HG03571 (cell line): Measurements from ENCODE around the gene IFITM2.
A peak's percentile ranks its signal among the peaks of the same experiment; 100 is the strongest.
"Not testable (repeated sequence)": the region's sequence is repeated elsewhere in the genome, so short reads cannot be mapped to it uniquely, and the experiment has no call there.

Experiments
- ATAC-seq: cut with Tn5 transposase; IDR thresholded peaks from one replicate; pipeline ENCODE4 v1.9.1; 2021; ENCODE audit not compliant: unreplicated experiment

Gene IFITM2

DNA sequence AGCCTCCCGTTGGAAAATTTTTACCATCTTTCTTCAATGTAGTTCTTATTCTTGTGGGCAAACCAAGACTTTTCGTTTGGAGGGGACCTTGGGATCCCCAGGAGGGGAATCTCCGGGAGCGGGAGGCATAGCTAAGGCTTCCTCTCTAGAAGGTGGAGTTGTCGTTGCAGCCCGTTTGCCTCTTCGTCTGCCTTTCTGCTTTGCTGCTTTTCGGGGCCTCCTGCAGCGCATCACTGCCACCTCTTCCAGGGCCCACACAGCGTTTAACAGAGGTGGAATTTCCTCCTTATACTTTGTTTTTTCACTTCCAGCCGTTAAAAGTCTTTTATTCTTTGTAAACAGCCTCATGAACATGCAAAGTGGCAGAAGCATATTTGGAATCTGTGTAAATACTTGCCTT, 16.5 kb downstream of the IFITM2 start:
- no peak for ATAC-seq

DNA sequence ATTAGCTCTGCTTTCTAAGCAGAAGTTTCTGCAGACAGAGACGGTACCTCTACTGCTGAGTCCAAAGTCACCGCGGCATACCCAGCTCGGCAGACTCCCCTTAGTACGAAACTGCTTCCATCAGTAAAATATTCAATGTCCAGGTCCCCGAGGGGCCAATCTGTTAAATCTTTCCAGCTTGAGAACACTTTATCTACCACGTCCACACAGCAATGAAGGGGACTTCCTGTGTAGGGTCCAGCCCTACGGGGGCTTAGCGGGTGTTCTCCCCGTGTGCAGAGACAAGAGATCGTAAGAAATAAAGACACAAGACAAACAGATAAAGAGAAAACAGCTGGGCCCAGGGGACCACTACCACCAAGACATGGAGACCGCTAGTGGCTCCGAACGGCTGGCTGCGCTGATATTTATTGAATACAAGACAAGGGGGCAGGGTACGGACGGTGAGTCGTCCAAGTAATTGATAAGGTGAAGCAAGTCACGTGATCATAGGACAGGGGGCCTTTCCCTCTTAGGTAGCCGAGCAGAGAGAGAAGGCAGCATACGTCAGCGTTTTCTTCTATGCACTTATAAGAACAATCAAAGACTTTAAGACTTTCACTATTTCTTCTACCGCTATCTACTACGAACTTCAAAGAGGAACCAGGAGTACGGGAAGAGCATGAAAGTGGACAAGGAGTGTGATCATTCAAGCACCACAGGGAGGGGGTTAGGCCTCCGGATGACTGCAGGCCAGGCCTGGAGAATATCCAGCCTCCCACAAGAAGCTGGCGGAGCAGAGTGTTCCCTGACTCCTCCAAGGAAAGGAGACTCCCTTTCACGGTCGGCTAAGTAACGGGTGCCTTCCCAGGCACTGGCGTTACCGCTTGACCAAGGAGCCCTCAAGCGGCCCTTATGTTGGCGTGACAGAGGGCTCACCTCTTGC, 17.2 kb downstream of the IFITM2 start:
- not testable (repeated sequence) for ATAC-seq

- ATAC-seq, result no peak
These were observed 18.4 kb downstream of the IFITM2 start for GRCh38 chr11:325796-326591.

DNA sequence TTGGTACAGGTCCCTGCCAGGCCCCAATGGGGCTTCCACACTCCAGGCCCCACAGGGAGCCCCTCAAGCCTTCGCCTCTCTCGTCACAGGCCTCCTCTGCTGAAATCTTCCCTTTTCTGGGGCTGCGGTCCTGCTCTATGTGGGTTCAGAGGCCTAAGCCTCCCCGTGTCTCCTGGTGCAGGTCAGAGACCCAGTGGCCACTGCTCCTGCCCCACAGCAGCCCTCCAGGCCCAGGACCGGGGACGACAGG, 18.9 kb downstream of the IFITM2 start:
- no peak for ATAC-seq

- peak; percentile 64 for ATAC-seq
These were observed 19.4 kb downstream of the IFITM2 start for GRCh38 chr11:326842-327580.

GRCh38 chr11:327581-327923, 19.9 kb downstream of the IFITM2 start:
- ATAC-seq, result no peak

DNA sequence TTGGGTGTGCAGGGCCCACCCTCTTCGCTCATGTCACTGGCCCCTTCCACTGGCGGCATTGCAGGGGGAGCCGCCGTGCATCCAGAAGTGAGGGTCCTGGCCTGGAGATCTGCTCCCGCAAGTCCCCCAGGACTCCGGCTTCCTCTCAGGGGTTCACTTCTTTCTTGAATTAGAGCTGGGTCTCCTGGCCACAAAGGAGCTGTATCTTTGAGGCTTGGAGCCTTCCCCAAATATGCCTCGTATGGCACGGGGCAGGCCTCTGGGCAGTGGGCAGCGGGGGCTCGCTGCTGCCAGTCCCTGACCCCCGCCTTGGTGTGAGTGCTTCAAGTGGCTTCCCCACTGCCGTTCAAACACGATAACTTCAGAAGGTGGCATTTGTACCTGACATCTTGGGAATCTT, 20.4 kb downstream of the IFITM2 start:
- no peak for ATAC-seq

DNA sequence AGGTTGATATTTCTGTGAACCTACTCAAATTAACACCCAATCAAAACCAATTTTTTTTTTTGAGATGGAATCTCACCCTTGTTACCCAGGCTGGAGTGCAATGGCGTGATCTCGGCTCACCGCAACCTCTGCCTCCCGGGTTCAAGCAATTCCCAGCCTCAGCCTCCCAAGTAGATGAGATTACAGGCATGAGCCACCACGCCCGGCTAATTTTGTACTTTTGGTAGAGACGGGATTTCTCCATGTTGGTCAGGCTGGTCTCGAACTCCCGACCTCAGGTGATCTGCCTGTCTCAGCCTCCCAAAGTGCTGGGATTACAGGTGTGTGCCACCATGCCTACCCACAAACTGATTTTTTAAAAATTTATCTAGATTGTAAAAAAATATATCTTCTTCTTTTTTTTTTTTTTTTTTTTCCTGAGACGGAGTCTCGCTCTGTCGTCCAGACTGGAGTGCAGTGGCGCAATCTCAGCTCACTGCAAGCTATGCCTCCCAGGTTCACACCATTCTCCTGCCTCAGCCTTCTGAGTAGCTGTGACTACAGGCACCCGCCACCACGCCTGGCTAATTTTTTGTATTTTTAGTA, 21.0 kb downstream of the IFITM2 start:
- ATAC-seq, result not testable (repeated sequence)

DNA sequence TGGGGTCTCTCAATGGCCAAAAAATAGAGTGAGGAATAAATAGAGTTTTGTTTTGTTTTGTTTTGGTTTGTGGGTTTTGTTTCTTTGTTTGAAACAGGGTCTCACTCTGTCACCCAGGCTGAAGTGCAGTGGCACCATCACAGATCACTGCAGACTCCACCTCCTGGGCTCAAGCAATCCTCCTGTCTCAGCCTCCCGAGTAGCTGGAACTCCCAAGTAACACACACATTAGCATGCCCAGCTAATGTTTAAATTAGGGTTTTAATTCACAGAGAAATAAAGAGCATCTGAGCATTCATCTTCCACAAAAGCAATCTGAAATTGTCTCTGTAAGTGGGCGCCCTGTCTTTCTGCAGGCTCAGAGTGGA, 22.3 kb downstream of the IFITM2 start:
- ATAC-seq, result no peak

- ATAC-seq, result no peak
These were observed 22.7 kb downstream of the IFITM2 start for GRCh38 chr11:330307-330693.

DNA sequence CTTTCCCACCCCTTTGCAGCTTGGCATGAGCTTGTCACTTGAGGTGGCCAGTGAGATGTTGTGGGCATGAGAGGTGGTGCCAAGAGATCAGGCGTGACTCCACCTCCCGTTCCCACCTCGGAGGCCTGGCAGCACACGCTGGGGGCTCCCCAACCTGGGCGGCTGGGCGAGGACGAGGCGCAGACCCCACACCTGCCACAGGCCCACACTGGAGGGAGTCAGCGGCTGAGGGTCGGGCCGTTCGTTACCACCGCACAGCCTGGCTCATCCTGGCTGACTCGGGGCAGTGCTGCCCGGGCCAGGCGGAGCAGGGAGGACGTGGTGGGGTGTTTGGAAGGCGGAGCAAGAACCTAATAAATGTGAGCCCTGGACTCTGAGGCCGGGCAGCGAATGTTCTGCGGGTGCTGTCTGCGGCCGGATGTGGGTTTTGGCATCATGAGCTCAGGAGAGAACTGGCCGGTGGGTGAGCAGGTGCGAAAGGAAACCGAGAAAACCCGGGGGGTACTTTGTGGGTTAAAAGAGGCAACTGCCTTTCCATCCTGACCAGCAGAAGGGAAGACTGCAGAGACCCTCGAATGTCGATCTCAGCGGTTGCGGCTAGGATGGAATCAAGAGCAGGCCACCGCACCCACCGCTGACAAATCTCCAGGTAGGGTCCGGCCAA, 23.2 kb downstream of the IFITM2 start:
- no peak for ATAC-seq

DNA sequence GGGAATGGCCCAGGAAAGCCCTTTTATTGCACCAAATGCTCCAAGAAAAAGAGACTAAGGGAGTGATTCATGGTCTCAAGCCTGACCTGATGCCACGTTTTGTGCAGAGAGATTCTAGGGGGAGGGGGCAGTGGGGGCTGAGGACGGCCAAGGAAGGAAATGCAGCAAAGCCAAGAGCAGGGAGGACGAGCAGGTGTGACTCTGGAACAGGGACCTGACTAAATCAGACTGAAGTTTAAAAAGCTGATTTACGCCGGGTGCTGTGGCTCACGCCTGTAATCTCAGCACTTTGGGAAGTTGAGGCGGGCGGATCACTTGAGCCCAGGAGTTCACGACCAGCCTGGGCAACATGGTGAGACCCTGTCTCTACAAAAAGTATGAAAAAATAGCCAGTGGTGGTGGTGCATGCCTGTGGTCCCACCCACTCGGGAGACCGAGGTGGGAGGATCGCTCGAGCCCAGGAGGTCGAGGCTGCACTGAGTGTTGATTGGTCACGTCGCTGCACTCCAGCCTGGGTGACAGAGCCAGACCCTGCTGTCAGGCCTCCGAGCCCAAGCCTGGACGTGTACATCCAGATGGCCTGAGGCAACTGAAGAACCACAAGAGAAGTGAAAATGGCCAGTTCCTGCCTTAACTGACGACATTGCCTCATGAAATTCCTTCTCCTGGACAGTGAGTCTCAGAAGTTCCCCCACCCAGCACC, 23.9 kb downstream of the IFITM2 start:
- no peak for ATAC-seq

GRCh38 chr11:332651-333480, 25.2 kb downstream of the IFITM2 start:
- ATAC-seq, result no peak

GRCh38 chr11:333616-334263, 26.1 kb downstream of the IFITM2 start:
- not testable (repeated sequence) for ATAC-seq

- ATAC-seq, result no peak
These were observed 26.8 kb downstream of the IFITM2 start for GRCh38 chr11:334264-334994.

DNA sequence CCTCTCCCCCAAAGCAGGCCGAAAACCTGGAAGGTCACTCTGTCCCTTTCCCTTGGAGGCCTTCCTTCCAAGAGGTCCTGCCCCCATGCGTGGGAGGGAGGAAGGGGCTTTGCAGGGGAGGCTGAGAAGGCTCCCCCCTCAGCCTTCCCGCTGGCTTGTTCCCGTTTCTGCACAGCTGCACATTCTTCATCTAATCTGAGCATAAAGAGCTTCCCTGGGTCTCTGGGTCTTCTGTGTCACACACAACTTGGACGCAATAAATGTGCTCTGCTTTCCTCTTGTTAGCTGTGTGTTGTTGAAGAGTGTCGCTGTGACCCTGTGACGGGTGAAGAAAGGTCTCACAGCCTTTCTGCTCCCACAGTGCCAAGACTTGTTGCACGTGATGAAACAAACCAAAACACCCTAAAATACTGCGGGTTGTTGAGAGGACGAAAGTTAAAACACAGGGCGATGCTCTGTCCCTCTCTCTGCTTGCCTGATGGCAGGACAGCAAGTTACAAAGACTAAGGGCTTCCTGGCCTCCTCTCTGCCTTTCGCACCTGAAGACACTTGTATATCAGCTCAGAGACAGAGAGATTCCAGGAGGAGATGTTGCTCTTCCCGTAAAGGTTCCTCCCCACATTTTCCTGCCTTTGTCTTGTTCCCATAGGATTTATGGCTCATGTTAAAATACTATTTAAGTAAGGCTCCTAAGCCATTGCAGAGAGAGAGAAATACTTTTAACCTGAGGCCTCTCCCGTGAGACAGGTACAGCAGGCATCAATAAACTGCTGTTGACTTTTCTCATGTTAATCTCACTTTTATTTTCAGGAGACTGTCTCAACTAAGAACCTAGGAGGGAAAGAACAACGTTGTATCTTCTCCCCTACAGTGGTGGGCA, 28.4 kb downstream of the IFITM2 start:
- ATAC-seq, result no peak

DNA sequence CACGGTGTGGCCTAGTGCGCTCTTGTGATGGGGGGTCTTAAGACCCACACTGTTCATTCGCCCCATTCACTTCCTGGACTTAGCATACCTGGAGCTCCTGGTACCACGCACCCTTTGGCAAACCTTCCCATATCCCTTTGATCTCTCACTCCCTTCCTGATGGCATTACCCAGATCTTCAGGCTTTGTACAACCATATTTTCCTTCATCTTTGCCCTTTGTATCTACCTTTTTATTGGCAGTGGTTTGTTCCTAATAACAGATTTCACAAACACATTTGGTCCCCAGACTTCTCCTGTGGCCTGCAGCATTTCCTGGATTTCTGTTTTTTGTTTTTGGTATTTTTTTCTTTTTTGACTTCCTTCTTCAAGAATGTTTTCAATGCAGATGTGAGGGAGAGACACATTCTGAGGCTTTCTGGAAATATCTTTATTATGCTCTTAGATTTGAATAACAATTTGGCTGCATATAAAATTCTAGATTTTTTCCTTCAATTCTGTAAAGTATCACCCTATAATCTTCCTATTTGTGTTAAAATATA, 29.1 kb downstream of the IFITM2 start:
- ATAC-seq, result no peak
